Measurements from ENCODE around the gene TMEM219.
"Not testable (repeated sequence)": the region's sequence is repeated elsewhere in the genome, so short reads cannot be mapped to it uniquely, and the experiment has no call there.

Gene TMEM219

DNA sequence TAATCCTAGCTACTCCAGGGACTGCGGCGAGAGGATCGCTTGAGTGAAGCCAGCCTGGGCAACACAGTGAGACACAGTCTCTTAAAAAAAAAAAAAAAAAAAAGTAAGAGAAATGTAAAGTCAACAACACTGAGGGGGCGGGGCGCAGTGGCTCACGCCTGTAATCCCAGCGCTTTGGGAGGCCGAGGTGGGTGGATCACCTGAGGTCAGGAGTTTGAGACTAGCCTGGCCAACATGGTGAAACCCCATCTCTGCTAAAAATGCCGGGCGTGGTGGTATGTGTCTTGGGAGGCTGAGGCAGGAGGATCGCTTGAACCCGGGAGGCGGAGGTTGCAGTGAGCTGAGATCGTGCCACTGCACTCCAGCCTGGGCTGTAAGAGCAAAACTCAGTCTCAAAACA is 50.7 kb downstream of the TMEM219 start:
- DNase-seq = not testable (repeated sequence)

DNA sequence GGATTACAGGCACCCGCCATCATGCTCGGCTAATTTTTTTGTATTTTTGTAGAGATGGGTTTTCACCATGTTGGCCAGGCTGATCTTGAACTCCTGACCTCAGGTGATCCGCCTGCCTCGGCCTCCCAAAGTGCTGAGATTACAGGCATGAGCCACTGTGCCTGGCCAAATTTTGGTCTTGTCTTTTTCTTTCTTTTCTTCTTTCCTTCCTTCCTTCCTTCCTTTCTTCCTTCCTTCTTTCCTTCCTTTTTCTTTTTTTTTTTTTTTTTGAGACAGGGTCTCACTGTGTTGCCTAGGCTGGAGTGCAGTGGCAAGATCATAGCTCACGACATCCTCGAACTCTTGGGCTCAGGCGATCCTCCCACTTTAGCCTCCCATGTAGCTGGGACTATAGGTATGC is 53.6 kb downstream of the TMEM219 start:
- not testable (repeated sequence) for DNase-seq

DNA sequence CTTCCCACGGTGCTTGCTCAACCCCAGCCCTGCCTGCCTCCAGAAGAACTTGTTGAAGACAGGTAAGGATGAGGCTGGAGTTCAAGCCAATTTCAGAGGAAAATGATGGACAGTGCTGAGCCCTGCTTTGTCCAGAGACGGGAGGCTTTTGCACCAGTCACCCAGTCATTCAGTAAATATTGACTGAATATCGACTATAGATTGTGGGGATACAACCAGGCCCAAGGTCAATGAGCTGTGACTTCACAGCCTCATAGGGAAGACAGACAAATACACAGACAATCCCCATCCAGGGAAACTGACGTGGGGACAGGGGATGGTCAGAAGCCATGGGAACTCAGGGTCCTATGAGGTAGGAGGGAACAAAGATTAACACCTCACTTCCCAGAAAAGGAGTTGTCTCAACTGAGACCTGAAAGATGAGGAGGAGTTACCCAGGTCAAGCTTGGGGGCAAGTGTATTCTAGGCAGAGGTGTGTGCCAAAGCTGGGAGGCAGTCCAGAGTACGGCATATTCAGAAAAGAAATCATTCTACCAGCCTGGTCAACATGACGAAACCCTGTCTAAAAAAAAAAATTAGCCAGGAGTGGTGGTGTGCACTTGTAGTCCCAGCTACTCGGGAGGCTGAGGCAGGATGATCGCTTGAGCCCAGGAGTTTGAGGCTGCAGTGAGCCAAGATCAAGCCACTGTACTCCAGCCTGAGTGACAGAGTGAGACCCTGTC is 54.8 kb downstream of the TMEM219 start:
- no peak for DNase-seq

DNA sequence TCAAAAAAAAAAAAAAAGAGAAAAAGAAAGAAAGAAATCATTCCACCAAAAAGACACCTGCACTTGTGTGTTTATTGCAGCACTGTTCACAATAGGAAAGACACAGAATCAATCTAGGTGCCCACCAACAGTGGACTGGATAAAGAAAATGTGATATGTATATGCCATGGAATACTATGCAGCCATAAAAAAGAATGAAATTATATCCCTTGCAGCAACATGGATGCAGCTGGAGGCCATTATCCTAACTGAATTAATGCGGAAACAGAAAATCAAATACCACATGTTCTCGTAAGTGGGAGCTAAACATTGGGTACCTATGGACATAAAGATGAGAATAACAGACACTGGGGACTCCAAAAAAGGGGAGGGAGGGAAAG is 55.4 kb downstream of the TMEM219 start:
- no peak for DNase-seq

DNA sequence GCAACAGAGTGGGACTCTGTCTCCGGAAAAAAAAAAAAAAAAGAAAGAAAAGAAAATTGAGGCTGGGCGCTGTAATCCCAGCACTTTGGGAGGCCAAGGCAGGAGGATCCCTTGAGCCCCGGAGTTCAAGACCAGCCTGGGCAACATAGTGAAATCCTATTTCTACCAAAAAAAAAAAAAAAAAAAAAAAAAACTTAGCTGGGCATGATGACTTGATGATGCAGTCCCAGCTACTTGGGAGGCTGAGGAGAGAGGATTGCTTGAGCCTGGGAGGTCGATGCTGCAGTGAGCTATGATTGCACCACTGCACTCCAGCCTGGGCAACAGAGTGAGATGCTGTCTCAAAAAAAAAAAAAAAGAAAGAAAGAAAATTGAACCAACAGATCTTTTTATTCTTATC is 56.1 kb downstream of the TMEM219 start:
- DNase-seq = not testable (repeated sequence)

DNA sequence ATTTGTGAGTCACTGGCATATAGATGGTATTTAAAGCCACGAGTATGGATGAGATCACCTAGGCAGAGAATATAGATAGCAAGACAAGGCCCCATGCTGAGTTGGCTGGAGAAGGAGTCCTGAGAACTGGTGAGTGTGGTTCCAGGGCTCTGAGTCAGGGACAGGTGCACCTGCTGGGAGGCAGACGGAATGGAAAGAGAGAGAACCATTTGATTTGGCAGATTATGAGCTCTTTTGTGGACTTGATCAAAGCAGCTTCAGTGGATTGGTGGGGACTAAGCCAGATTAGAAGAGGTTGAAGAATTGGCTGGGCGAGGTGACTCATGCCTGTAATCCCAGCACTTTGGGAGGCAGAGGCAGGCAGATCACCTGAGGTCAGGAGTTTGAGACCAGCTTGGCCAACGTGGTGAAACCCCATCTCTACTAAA is 56.9 kb downstream of the TMEM219 start:
- DNase-seq = peak; percentile 49

Data from fibroblast of skin of scalp (primary cell).